Esophagus squamous epithelium (tissue), 5 donors: ENCODE data around the gene MGAT5. TPM values are rescaled to one million over a fixed set of nuclear protein-coding genes. Genes with fewer than 3 reads are reported as not detected.

Source experiments
- DNase-seq: peaks from one replicate; lab custom pipeline; 2025; lab: John Stamatoyannopoulos, UW
- H3K27ac ChIP-seq, 4 donors: fragments of 200-600 bp; sonication (generic); one replicate each; pipeline ENCODE4 v1.5.1; 2016 to 2019; ENCODE audit warnings: mild to moderate bottlenecking in 1 of 4
- H3K27me3 ChIP-seq, 4 donors: fragments of 200-600 bp; sonication (generic); 1 replicate in 3 of 4; 2 replicates in 1 of 4; pipeline versions ENCODE4 v1.5.1 to v1.6.0; 2017 to 2021; ENCODE audit warnings: antibody characterized with exemption in 1 of 4
- H3K36me3 ChIP-seq, 3 donors: fragments of 200-600 bp; sonication (generic); one replicate each; pipeline ENCODE4 v1.5.1; 2016 to 2019
- H3K4me1 ChIP-seq, 3 donors: fragments of 200-600 bp; sonication (generic); one replicate each; pipeline ENCODE4 v1.5.1; 2017 to 2019
- H3K4me3 ChIP-seq, 4 donors: fragments of 200-600 bp; sonication (generic); 1 replicate in 3 of 4; 2 replicates in 1 of 4; pipeline ENCODE4 v1.5.1; 2016 to 2019; ENCODE audit warnings: mild to moderate bottlenecking in 2 of 4, moderate library complexity in 1 of 4
- H3K9me3 ChIP-seq, 3 donors: fragments of 200-600 bp; sonication (generic); one replicate each; pipeline ENCODE4 v1.5.1; 2016 to 2019
- POLR2A ChIP-seq, 4 donors: fragments of 450-650 bp; IDR thresholded peaks; one replicate each; pipeline ENCODE4 v1.6.1; 2017; ENCODE audit warnings: antibody characterized with exemption in 4 of 4, mild to moderate bottlenecking in 4 of 4, moderate library complexity in 3 of 4
- WGBS, 2 donors: methylation state at CpG; one replicate each; pipeline ENCODE4 v1.1.5; 2018; 5-methylcytosine and 5-hydroxymethylcytosine counted together
- intact Hi-C: fragments of 100-400 bp; cut with DNase I; formaldehyde crosslinking; loops from one replicate; pipeline ENCODE4 v1.15.0; 2022
- total RNA-seq, 4 donors: library from RNA; depleted of rRNA; stranded (reverse); fragments of >200 nt; gene quantifications; one replicate each; pipeline ENCODE4 v1.1.0, GENCODE V29; 2016
- TF ChIP-seq, protein P1 (sequence below), 6 experiments: fragments of 450-650 bp in 4 of 6; fragments of 200-600 bp in 2 of 6; sonication (generic) in 2 of 6; IDR thresholded peaks; one replicate each; pipeline ENCODE4 v1.5.1; 2016 to 2019; ENCODE audit warnings: antibody characterized with exemption in 6 of 6, mild to moderate bottlenecking in 4 of 6, moderate library complexity in 4 of 6
- donor health status: DM: yes; HTN: yes; CAD: no.

MGAT5 gene
- total RNA-seq, 4 donors from 2014 or later, result 14.2 to 29.2 (median 24.6) TPM

DNA sequence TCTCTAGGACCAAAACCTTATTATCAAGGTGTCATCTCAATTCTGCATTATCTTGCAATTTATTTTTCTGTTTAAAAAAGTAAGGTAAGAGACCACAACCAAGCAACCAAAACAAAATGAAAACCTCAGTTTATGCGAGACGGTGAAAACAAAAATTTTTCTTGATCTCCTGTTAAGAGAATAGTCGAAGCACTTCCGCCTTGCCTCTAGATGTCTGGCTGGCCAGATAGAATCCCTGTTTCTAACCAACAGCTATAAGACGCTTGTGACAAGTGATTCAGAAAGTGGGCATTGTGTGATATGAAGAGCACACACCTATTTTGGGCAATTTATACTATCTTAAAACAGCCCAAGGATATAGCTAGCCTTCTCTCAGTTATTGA is 51.2 kb downstream of the MGAT5 start:
- H3K4me1 ChIP-seq, result peaks cover 14 to 55% (median 16%) of the 10 kb centered on the region in 3 donors
- H3K9me3 ChIP-seq, result no peaks in the 10 kb centered on the region
- no peak overlapping the region for H3K4me3 ChIP-seq
- no peak for DNase-seq
- H3K27ac ChIP-seq, result no peak overlapping the region
- no peaks in the 10 kb centered on the region for H3K36me3 ChIP-seq
- TF ChIP-seq, protein P1, sequence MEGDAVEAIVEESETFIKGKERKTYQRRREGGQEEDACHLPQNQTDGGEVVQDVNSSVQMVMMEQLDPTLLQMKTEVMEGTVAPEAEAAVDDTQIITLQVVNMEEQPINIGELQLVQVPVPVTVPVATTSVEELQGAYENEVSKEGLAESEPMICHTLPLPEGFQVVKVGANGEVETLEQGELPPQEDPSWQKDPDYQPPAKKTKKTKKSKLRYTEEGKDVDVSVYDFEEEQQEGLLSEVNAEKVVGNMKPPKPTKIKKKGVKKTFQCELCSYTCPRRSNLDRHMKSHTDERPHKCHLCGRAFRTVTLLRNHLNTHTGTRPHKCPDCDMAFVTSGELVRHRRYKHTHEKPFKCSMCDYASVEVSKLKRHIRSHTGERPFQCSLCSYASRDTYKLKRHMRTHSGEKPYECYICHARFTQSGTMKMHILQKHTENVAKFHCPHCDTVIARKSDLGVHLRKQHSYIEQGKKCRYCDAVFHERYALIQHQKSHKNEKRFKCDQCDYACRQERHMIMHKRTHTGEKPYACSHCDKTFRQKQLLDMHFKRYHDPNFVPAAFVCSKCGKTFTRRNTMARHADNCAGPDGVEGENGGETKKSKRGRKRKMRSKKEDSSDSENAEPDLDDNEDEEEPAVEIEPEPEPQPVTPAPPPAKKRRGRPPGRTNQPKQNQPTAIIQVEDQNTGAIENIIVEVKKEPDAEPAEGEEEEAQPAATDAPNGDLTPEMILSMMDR (IDR thresholded peaks at IDR 0.05), result no peak
- no peak for TF ChIP-seq POLR2A (IDR thresholded peaks at IDR 0.05)
- H3K27me3 ChIP-seq, result no peaks in the 10 kb centered on the region
- intact Hi-C loops, result no loop called here
- 83 to 88% methylated on average over 5 of the region's 5 CpGs for WGBS, 2 donors

DNA sequence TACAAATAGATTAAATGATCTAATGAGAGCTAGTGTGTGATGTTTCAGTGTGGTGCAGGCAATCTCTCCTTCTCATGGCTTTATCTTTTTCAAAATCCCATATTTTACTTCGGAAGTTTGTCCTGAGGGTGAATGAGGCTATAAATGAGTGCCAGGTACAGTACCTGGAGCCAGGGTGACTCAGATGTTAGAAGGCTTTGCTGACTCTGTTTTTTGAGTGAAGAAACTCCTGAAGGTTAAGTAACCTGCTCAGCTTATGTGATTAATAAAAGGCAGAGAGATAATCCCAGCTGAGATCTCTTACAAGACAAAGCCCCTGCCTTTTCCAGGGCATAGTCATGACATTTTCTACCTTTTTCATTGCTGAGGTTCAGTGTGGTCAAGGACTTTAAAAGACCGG is 52.6 kb downstream of the MGAT5 start:
- H3K36me3 ChIP-seq, result no peaks in the 10 kb centered on the region
- no peak for DNase-seq
- H3K4me3 ChIP-seq, result no peak overlapping the region
- no peaks in the 10 kb centered on the region for H3K27me3 ChIP-seq
- peaks cover 6 to 44% (median 13%) of the 10 kb centered on the region in 3 donors for H3K4me1 ChIP-seq
- TF ChIP-seq, protein P1 (IDR thresholded peaks at IDR 0.05), result no peak
- TF ChIP-seq POLR2A (IDR thresholded peaks at IDR 0.05), result no peak
- H3K27ac ChIP-seq, result no peak overlapping the region
- WGBS, 2 donors, result 51 to 75% methylated on average over 2 of the region's 2 CpGs
- no peaks in the 10 kb centered on the region for H3K9me3 ChIP-seq
- intact Hi-C loops, result no loop called here

- no peak for DNase-seq
- no peaks in the 10 kb centered on the region for H3K27me3 ChIP-seq
- intact Hi-C loops, result no loop called here
- H3K4me3 ChIP-seq, result no peak overlapping the region
- H3K4me1 ChIP-seq, result peaks cover 1 to 37% (median 10%) of the 10 kb centered on the region in 3 donors
- H3K36me3 ChIP-seq, result no peaks in the 10 kb centered on the region
- 71 to 78% methylated on average over 5 of the region's 5 CpGs for WGBS, 2 donors
- H3K27ac ChIP-seq, result peak overlapping the region in 2 of 4 donors; percentile 20 to 36
- no peaks in the 10 kb centered on the region for H3K9me3 ChIP-seq
- TF ChIP-seq POLR2A (IDR thresholded peaks at IDR 0.05), result no peak
- TF ChIP-seq, protein P1 (IDR thresholded peaks at IDR 0.05), result no peak
Measured at GRCh38 chr2:134307334-134307733, 53.5 kb downstream of the MGAT5 start.

GRCh38 chr2:134308474-134309385 is 54.9 kb downstream of the MGAT5 start:
- no peak for TF ChIP-seq POLR2A (IDR thresholded peaks at IDR 0.05)
- TF ChIP-seq, protein P1 (IDR thresholded peaks at IDR 0.05), result no peak
- H3K9me3 ChIP-seq, result no peaks in the 10 kb centered on the region
- DNase-seq, result no peak
- H3K27ac ChIP-seq, result no peak overlapping the region
- no peaks in the 10 kb centered on the region for H3K27me3 ChIP-seq
- intact Hi-C loops, result no loop called here
- no peak overlapping the region for H3K4me3 ChIP-seq
- 86 to 89% methylated on average over 3 of the region's 3 CpGs for WGBS, 2 donors
- peaks cover 0 to 46% (median 10%) of the 10 kb centered on the region in 3 donors for H3K4me1 ChIP-seq
- H3K36me3 ChIP-seq, result no peaks in the 10 kb centered on the region
